CD4-positive, alpha-beta memory T cell (primary cell): ENCODE data around the gene SGSM2. TPM values are rescaled to one million over a fixed set of nuclear protein-coding genes. Genes with fewer than 3 reads are reported as not detected.

Experiments used
- CTCF ChIA-PET: fragments of 350-600 bp; sonication (Branson Sonifier 250); formaldehyde crosslinking; loops from one replicate; lab custom pipeline; 2021; ENCODE audit warnings: inconsistent platforms; ENCODE audit not compliant: partially characterized antibody; lab: Charles Lee
- POLR2A ChIA-PET: fragments of 350-600 bp; sonication (Branson Sonifier 250); formaldehyde crosslinking; loops from one replicate; lab custom pipeline; 2021; ENCODE audit not compliant: partially characterized antibody; lab: Charles Lee
- DNase-seq, 5 donors: peaks; one replicate each; pipeline versions ENCODE4 v3.0.0 to v3.0.0-alpha.2; 2020 to 2022; ENCODE audit warnings: mixed read lengths in 1 of 5
- H3K27ac ChIP-seq: one replicate; pipeline ENCODE4 v1.7.0; 2013; ENCODE audit warnings: low read depth, low read length
- H3K27me3 ChIP-seq: 2 replicates; pipeline ENCODE4 v1.7.0; 2013; ENCODE audit warnings: mild to moderate bottlenecking, low read length, moderate library complexity; ENCODE audit not compliant: insufficient read depth
- H3K36me3 ChIP-seq: 2 replicates; pipeline ENCODE4 v1.7.0; 2013; ENCODE audit warnings: mild to moderate bottlenecking, low read length, moderate library complexity; ENCODE audit not compliant: insufficient read depth
- H3K4me1 ChIP-seq: 2 replicates; pipeline ENCODE4 v1.7.0; 2013; ENCODE audit warnings: mild to moderate bottlenecking, low read length, moderate library complexity; ENCODE audit not compliant: insufficient read depth
- H3K4me3 ChIP-seq, 2 donors: one replicate each; pipeline ENCODE4 v1.7.0; 2013; ENCODE audit warnings: low read length in 2 of 2, mild to moderate bottlenecking in 1 of 2
- H3K9me3 ChIP-seq, 2 donors: one replicate each; pipeline ENCODE4 v1.7.0; 2013; ENCODE audit warnings: low read length in 2 of 2, control low read depth in 1 of 2; ENCODE audit not compliant: control insufficient read depth in 1 of 2
- H3K27ac Mint-ChIP-seq, 7 donors: one replicate each; pipeline ENCODE4 v1.8.0; 2020 to 2021; ENCODE audit warnings: mixed read lengths in 7 of 7, mild to moderate bottlenecking in 6 of 7, inconsistent platforms in 3 of 7, moderate library complexity in 3 of 7
- H3K27me3 Mint-ChIP-seq, 2 donors: one replicate each; pipeline ENCODE4 v1.8.0; 2020 to 2021; ENCODE audit warnings: mixed read lengths in 2 of 2
- H3K36me3 Mint-ChIP-seq, 2 donors: one replicate each; pipeline ENCODE4 v1.8.0; 2020 to 2021; ENCODE audit warnings: mixed read lengths in 2 of 2, inconsistent platforms in 1 of 2, mild to moderate bottlenecking in 1 of 2
- H3K4me1 Mint-ChIP-seq, 4 donors: one replicate each; pipeline ENCODE4 v1.8.0; 2020 to 2021; ENCODE audit warnings: mixed read lengths in 4 of 4, mild to moderate bottlenecking in 1 of 4
- H3K4me3 Mint-ChIP-seq, 8 donors: one replicate each; pipeline ENCODE4 v1.8.0; 2020 to 2021; ENCODE audit warnings: mixed read lengths in 8 of 8, mild to moderate bottlenecking in 7 of 8, moderate library complexity in 6 of 8, inconsistent platforms in 3 of 8
- H3K9me3 Mint-ChIP-seq, 8 donors: one replicate each; pipeline ENCODE4 v1.8.0; 2020 to 2021; ENCODE audit warnings: mixed read lengths in 8 of 8, mild to moderate bottlenecking in 5 of 8, inconsistent platforms in 3 of 8, moderate library complexity in 1 of 8
- intact Hi-C: fragments of 100-400 bp; cut with micrococcal nuclease; formaldehyde crosslinking; loops from one replicate; pipeline ENCODE4 v1.15.1; 2023
- polyA plus RNA-seq, 2 donors: library from polyadenylated mRNA; unstranded; fragments of 300-500 nt; fragmentation: Illumina TruSeq; gene quantifications; one replicate each; pipeline ENCODE4 v1.2.3, GENCODE V29; 2021
- total RNA-seq, 2 experiments: library from RNA; stranded (reverse); gene quantifications; one replicate each; pipeline ENCODE4 v1.2.3, GENCODE V29; 2021

Gene SGSM2, protein sequence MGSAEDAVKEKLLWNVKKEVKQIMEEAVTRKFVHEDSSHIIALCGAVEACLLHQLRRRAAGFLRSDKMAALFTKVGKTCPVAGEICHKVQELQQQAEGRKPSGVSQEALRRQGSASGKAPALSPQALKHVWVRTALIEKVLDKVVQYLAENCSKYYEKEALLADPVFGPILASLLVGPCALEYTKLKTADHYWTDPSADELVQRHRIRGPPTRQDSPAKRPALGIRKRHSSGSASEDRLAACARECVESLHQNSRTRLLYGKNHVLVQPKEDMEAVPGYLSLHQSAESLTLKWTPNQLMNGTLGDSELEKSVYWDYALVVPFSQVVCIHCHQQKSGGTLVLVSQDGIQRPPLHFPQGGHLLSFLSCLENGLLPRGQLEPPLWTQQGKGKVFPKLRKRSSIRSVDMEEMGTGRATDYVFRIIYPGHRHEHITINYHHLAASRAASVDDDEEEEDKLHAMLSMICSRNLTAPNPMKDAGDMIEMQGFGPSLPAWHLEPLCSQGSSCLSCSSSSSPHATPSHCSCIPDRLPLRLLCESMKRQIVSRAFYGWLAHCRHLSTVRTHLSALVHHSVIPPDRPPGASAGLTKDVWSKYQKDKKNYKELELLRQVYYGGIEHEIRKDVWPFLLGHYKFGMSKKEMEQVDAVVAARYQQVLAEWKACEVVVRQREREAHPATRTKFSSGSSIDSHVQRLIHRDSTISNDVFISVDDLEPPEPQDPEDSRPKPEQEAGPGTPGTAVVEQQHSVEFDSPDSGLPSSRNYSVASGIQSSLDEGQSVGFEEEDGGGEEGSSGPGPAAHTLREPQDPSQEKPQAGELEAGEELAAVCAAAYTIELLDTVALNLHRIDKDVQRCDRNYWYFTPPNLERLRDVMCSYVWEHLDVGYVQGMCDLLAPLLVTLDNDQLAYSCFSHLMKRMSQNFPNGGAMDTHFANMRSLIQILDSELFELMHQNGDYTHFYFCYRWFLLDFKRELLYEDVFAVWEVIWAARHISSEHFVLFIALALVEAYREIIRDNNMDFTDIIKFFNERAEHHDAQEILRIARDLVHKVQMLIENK
- total RNA-seq (100 to 1,000 TPM; 133 to 137 TPM), polyA plus RNA-seq (10 to 100 TPM in 1 of 2 donors, 1 to 10 TPM in 1; 6.2 to 15.8 TPM)

DNA sequence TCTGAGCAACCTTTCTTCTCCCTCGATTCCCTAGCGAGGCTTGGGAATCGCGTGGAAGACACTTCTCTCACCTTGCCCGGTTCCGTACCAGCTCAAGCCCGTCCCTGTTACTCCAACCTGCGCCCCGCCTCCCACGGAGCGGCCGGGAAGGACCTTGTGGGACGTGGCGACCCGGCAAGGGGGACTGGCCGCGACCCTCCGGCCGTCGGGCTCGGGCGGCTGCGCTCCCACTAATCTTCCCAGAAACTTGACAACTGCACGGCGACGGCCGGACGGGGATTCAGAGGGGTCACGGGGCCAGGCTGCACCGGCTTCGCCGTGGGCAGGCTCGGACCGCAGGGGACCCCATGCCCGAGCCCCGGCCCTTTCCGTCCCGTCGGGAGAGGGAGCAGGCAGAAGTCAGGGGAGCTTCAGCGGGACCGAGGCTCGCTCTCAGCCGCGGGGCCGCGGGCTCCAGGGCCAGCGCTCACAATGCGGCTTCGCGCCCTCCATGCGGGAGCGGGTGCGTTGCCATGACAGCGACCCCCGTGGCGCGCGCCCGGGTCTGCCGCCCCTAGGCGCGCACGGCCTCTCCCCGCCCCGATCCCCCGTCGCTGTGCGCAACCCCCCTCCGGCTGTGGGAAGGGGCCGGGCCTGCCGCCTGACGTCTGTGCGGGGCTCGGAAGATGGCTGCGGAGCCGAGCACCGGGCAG lies at the start of gene SGSM2:
SGSM2 (plus strand) TSS at position 650 of the 692 bp plus-strand sequence. CDS start 188 bp downstream, outside the sequence.
- Mint-ChIP-seq H3K27me3 (no peaks in the 10 kb centered on the region), H3K4me1 (peaks cover 20 to 37% (median 27%) of the 10 kb centered on the region in 4 donors), H3K27ac (peak within 1 kb of the TSS; percentile 93 to 98 (median 96)), H3K9me3 (no peaks in the 10 kb centered on the region), H3K4me3 (peak within 1 kb of the TSS; percentile 97 to 100 (median 99)), H3K36me3 (peaks cover 9 to 26% of the 10 kb centered on the region in 2 donors)
- intact Hi-C loops, result loop anchor here (1.0 to 2.0 kb wide), 5 partner anchors 16 to 312 kb away; partner anchors contain the start of genes HIC1, MNT, RTN4RL1 and SMG6
- Histone ChIP-seq H3K27ac (peak within 1 kb of the TSS; percentile 70), H3K9me3 (no peaks in the 10 kb centered on the region), H3K27me3 (no peaks in the 10 kb centered on the region), H3K4me1 (peaks cover 20% of the 10 kb centered on the region), H3K36me3 (peaks cover 29% of the 10 kb centered on the region), H3K4me3 (peak within 1 kb of the TSS; percentile 55 to 97)
- CTCF ChIA-PET, result interaction anchor here (0.8 to 5.7 kb wide), 12 partner anchors 9 to 281 kb away, joined by 3 to 55 read pairs (median 5); partner anchors contain the start of genes SMG6 and SRR
- POLR2A ChIA-PET, result interaction anchor here (0.7 to 5.3 kb wide), 27 partner anchors 10 to 1806 kb away, joined by 3 to 63 read pairs (median 5); partner anchors contain the start of genes CYB5D2, HIC1, METTL16 and MNT
- DNase-seq, result peak; percentile 71 to 81 (median 74)

DNA sequence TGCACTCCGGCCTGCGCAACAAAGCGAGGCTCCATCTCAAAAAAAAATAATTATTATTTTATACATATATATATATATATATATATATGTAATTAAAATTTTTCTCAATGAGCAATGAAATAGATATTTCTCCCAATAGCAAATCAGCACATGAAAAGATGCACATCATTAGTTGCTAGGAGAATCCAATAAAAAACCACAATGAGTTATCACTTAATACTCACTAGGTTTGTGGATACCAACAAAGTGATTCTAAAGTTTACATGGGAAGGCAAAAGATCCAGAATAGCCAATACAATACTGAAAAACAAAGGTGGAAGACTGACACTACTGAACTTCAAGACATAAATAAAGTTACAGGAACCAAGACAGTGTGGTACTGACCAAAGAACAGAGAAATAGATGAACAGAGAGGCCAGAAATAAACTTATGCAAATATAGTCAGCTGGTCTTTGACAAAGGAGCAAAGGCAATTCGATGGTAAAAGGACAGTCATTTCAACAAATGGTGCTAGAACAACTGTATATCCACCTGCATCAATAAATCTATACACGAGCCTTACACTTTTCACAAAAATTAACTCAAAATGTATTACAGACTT lies 47.3 kb upstream of the SGSM2 start:
- H3K27ac Mint-ChIP-seq, result peak overlapping the region in 2 of 7 donors; percentile 3 to 15
- POLR2A ChIA-PET, result no interaction called here
- no peaks in the 10 kb centered on the region for H3K9me3 ChIP-seq
- no peak overlapping the region for H3K4me3 Mint-ChIP-seq
- peaks cover 52% of the 10 kb centered on the region for H3K36me3 ChIP-seq
- no peaks in the 10 kb centered on the region for H3K9me3 Mint-ChIP-seq
- H3K36me3 Mint-ChIP-seq, result peaks cover 42 to 68% of the 10 kb centered on the region in 2 donors
- no peak overlapping the region for H3K4me3 ChIP-seq
- H3K4me1 Mint-ChIP-seq, result peaks cover 2 to 15% (median 10%) of the 10 kb centered on the region in 4 donors
- CTCF ChIA-PET, result no interaction called here
- no peak overlapping the region for H3K27ac ChIP-seq
- intact Hi-C loops, result no loop called here
- DNase-seq, result no peak
- H3K4me1 ChIP-seq, result no peaks in the 10 kb centered on the region
- H3K27me3 Mint-ChIP-seq, result no peaks in the 10 kb centered on the region
- H3K27me3 ChIP-seq, result no peaks in the 10 kb centered on the region

DNA sequence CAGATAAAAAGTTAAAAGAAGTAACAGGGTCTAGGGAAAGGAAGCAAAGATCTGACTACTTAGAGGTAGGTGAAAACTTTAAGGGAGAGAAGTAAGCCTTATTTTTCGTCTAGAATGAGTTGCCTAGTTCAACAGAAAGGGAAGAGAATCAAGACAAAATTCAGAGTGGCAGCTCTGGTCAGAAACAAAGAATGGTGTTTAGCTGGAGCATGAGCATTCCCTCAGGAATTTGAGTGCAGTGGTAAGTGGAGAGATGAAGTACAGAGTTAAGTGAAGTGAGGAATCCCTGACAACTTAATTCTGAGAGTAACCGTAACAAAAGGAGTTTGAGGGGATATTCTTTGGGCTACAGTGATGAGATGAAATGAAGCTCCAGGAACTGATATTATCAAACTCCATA lies 45.2 kb upstream of the SGSM2 start:
- intact Hi-C loops, result no loop called here
- H3K4me3 Mint-ChIP-seq, result no peak overlapping the region
- H3K36me3 Mint-ChIP-seq, result peaks cover 54 to 75% of the 10 kb centered on the region in 2 donors

DNA sequence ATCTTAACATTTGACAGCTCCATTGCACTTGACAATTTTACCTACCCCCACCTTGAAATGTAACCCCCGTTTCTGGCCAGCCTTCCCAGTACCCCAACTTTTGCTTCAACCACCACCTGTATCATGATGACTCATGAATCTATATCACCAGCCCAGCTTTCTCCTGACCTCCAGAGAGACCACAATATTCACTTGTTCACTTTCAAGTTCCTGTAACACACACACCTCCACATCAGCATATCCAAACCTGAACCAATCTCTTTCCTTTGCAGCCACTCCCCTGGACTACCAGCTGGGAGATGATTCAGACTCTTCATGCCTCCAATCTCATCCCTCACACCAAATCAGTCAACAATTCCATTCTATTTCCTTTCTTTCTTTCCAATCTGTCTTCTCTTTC lies 41.7 kb upstream of the SGSM2 start:
- H3K4me3 Mint-ChIP-seq, result no peak overlapping the region

More for the DNA sequence above, 45.2 kb upstream of the SGSM2 start:
- H3K4me1 Mint-ChIP-seq, result peaks cover 14 to 35% (median 26%) of the 10 kb centered on the region in 4 donors
- DNase-seq, result no peak
- no peaks in the 10 kb centered on the region for H3K4me1 ChIP-seq
- POLR2A ChIA-PET, result no interaction called here
- H3K9me3 ChIP-seq, result no peaks in the 10 kb centered on the region
- no peak overlapping the region for H3K4me3 ChIP-seq
- H3K27me3 ChIP-seq, result no peaks in the 10 kb centered on the region
- H3K9me3 Mint-ChIP-seq, result no peaks in the 10 kb centered on the region
- CTCF ChIA-PET, result interaction anchor here (0.9 to 1.6 kb wide), 2 partner anchors 12 to 238 kb away, joined by 3 to 4 read pairs; partner anchors contain the start of genes SMG6 and SRR
- H3K36me3 ChIP-seq, result peaks cover 61% of the 10 kb centered on the region
- H3K27ac Mint-ChIP-seq, result peak overlapping the region in 3 of 7 donors; percentile 13 to 62 (median 31)
- H3K27ac ChIP-seq, result no peak overlapping the region
- H3K27me3 Mint-ChIP-seq, result no peaks in the 10 kb centered on the region

DNA sequence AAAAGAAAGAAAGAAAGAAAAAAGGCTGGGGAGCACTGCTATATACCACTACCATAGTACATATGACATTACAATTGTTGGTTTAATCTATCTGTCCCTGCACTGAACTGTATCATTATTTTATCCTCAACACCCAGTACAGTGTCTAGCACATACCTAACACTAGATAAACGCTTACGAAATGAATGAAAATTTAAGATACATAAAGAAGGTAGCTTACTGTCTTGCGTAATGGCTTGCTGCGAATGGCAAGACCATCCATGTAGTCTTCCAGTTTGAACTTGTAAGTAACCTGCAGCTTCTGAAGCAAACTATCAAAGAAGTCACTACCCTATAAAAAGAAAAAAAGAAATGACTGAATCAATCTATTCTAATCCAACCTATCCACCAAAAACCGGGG lies 40.3 kb upstream of the SGSM2 start:
- H3K36me3 Mint-ChIP-seq, result peaks cover 56 to 77% of the 10 kb centered on the region in 2 donors
- H3K4me1 Mint-ChIP-seq, result peaks cover 32 to 74% (median 53%) of the 10 kb centered on the region in 4 donors
- ChIA-PET CTCF (no interaction called here), POLR2A (interaction anchor here (1.0 kb wide), 2 partner anchors 31 to 243 kb away, joined by 3 to 4 read pairs; no protein-coding TSS in a partner anchor)
- H3K9me3 Mint-ChIP-seq, result no peaks in the 10 kb centered on the region
- Histone ChIP-seq H3K36me3 (peaks cover 59% of the 10 kb centered on the region), H3K4me1 (peaks cover 13% of the 10 kb centered on the region), H3K27me3 (no peaks in the 10 kb centered on the region), H3K9me3 (no peaks in the 10 kb centered on the region), H3K4me3 (no peak overlapping the region), H3K27ac (no peak overlapping the region)
- DNase-seq, result no peak
- H3K27me3 Mint-ChIP-seq, result no peaks in the 10 kb centered on the region
- intact Hi-C loops, result no loop called here
- no peak overlapping the region for H3K27ac Mint-ChIP-seq
- H3K4me3 Mint-ChIP-seq, result no peak overlapping the region

More for the DNA sequence above, 41.7 kb upstream of the SGSM2 start:
- no peak overlapping the region for H3K27ac ChIP-seq
- Mint-ChIP-seq H3K36me3 (peaks cover 67 to 80% of the 10 kb centered on the region in 2 donors), H3K9me3 (no peaks in the 10 kb centered on the region), H3K27me3 (no peaks in the 10 kb centered on the region), H3K4me1 (peaks cover 31 to 62% (median 44%) of the 10 kb centered on the region in 4 donors), H3K27ac (peak overlapping the region in 6 of 7 donors; percentile 2 to 77 (median 52))
- intact Hi-C loops, result no loop called here
- H3K9me3 ChIP-seq, result no peaks in the 10 kb centered on the region
- H3K36me3 ChIP-seq, result peaks cover 62% of the 10 kb centered on the region
- CTCF ChIA-PET, result interaction anchor here (1.3 kb wide), 1 partner anchor 13 kb away, joined by 4 read pairs; no protein-coding TSS in a partner anchor
- DNase-seq, result no peak
- no peak overlapping the region for H3K4me3 ChIP-seq
- no peaks in the 10 kb centered on the region for H3K27me3 ChIP-seq
- H3K4me1 ChIP-seq, result no peaks in the 10 kb centered on the region
- POLR2A ChIA-PET, result interaction anchor here (0.7 to 1.0 kb wide), 2 partner anchors 14 to 41 kb away, joined by 3 to 4 read pairs; partner anchors contain the start of genes SGSM2 and TSR1

DNA sequence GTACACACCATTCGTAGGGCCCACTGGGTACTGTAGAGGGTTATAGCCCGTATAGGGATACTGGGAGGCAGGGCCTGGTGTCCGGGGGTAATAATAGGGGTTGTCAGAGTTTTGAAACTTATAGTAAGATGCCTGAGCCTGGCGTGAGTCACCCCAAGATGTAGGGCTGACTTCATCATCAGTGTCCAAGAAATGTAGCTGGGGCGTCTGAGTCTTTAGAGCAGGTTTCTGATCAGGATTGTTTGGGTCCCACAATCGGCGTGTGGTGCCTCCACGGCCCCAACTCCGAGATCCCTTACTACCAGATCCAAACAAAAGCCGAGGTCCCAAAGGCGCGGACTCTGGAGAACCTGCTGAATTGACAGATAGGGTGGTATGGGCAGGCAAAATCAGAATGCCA lies 38.2 kb upstream of the SGSM2 start:
- H3K36me3 Mint-ChIP-seq, result peaks cover 49 to 63% of the 10 kb centered on the region in 2 donors
- Histone ChIP-seq H3K9me3 (no peaks in the 10 kb centered on the region), H3K27me3 (no peaks in the 10 kb centered on the region), H3K27ac (no peak overlapping the region), H3K36me3 (peaks cover 42% of the 10 kb centered on the region), H3K4me1 (peaks cover 23% of the 10 kb centered on the region), H3K4me3 (no peak overlapping the region)
- no peak for DNase-seq
- H3K27me3 Mint-ChIP-seq, result no peaks in the 10 kb centered on the region
- no peaks in the 10 kb centered on the region for H3K9me3 Mint-ChIP-seq
- ChIA-PET POLR2A (no interaction called here), CTCF (no interaction called here)
- peak overlapping the region in 1 of 7 donors; percentile 29 for H3K27ac Mint-ChIP-seq
- H3K4me3 Mint-ChIP-seq, result no peak overlapping the region
- intact Hi-C loops, result no loop called here
- peaks cover 36 to 78% (median 59%) of the 10 kb centered on the region in 4 donors for H3K4me1 Mint-ChIP-seq
